ENCODE measurements around the gene HOXD12.

GRCh38 chr2:176137252-176137580 lies 37.6 kb downstream of the HOXD12 start:
- TF ChIP-seq CTCF (IDR thresholded peaks at IDR 0.05) (no peak), POLR2A (IDR thresholded peaks at IDR 0.05) (no peak), POLR2AphosphoS5 (IDR thresholded peaks at IDR 0.05) (no peak)

Measured in prostate gland (tissue), 2 donors.